HL-60 (cell line): Measurements from ENCODE around the gene FRRS1.

ENCODE experiments used
- DNase-seq, 2 experiments: peaks; one replicate each; pipeline ENCODE4 v3.0.0-alpha.2; 2010 to 2020; ENCODE audit warnings: low read depth in 1 of 2, low spot score in 1 of 2
- H3K27ac ChIP-seq: fragments of 250-450 bp; sonication (Bioruptor Pico); replicated peaks from 2 replicates; pipeline ENCODE4 v1.5.1; 2020; ENCODE audit warnings: mild to moderate bottlenecking, moderate library complexity
- H3K27me3 ChIP-seq: fragments of 250-450 bp; sonication (Bioruptor Pico); 2 replicates; pipeline ENCODE4 v1.5.1; 2021; ENCODE audit warnings: mild to moderate bottlenecking, moderate library complexity; ENCODE audit not compliant: insufficient read depth, poor library complexity, severe bottlenecking
- H3K4me3 ChIP-seq: replicated peaks from 2 replicates; pipeline ENCODE4 v1.5.1; 2011; ENCODE audit warnings: mild to moderate bottlenecking, control low read depth, low read length; ENCODE audit not compliant: insufficient read depth
- GABPA ChIP-seq: IDR thresholded peaks from 2 replicates; pipeline ENCODE4 v1.6.1; 2012; ENCODE audit warnings: low read depth
- POLR2AphosphoS5 ChIP-seq: IDR thresholded peaks from 2 replicates; pipeline ENCODE4 v1.6.1; 2012; ENCODE audit warnings: low read depth
- SPI1 ChIP-seq: IDR thresholded peaks from 2 replicates; pipeline ENCODE4 v1.6.1; 2012; ENCODE audit warnings: low read depth, mild to moderate bottlenecking, borderline replicate concordance
- TF ChIP-seq, protein P1 (sequence below): IDR thresholded peaks from 2 replicates; pipeline ENCODE4 v1.6.1; 2012; ENCODE audit warnings: low read depth; ENCODE audit not compliant: insufficient replicate concordance
- TF ChIP-seq, protein P2 (sequence below): IDR thresholded peaks from one replicate; pipeline ENCODE4 v1.5.1; 2011; ENCODE audit warnings: low read length, control low read depth, inconsistent platforms; ENCODE audit not compliant: insufficient read depth

Gene FRRS1

DNA sequence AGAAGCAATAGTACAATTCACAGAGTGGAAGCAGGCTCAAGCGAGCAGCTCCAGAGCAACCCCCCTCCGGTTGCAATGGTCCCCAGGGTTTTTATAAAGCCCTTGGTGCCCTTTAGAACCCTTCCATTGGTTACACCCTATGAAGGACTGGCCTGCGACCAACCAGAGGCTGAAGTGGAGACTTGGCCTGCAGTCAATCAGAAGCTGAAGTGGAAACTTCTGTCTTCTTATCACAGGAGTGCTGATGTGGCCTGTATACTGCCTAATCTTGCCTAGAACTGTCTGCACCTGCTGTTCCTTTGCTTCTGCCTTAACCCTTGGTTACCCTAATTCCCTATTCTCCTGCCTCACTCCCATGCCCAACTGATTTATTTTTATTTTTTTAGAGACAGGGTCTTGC lies 15.4 kb upstream of the FRRS1 start:
- Histone ChIP-seq H3K27ac (no peak overlapping the region), H3K27me3 (no peaks in the 10 kb centered on the region), H3K4me3 (no peak overlapping the region)
- TF ChIP-seq, protein P1, sequence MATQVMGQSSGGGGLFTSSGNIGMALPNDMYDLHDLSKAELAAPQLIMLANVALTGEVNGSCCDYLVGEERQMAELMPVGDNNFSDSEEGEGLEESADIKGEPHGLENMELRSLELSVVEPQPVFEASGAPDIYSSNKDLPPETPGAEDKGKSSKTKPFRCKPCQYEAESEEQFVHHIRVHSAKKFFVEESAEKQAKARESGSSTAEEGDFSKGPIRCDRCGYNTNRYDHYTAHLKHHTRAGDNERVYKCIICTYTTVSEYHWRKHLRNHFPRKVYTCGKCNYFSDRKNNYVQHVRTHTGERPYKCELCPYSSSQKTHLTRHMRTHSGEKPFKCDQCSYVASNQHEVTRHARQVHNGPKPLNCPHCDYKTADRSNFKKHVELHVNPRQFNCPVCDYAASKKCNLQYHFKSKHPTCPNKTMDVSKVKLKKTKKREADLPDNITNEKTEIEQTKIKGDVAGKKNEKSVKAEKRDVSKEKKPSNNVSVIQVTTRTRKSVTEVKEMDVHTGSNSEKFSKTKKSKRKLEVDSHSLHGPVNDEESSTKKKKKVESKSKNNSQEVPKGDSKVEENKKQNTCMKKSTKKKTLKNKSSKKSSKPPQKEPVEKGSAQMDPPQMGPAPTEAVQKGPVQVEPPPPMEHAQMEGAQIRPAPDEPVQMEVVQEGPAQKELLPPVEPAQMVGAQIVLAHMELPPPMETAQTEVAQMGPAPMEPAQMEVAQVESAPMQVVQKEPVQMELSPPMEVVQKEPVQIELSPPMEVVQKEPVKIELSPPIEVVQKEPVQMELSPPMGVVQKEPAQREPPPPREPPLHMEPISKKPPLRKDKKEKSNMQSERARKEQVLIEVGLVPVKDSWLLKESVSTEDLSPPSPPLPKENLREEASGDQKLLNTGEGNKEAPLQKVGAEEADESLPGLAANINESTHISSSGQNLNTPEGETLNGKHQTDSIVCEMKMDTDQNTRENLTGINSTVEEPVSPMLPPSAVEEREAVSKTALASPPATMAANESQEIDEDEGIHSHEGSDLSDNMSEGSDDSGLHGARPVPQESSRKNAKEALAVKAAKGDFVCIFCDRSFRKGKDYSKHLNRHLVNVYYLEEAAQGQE = no peak
- no peak for TF ChIP-seq GABPA
- no peak for TF ChIP-seq SPI1
- TF ChIP-seq, protein P2, sequence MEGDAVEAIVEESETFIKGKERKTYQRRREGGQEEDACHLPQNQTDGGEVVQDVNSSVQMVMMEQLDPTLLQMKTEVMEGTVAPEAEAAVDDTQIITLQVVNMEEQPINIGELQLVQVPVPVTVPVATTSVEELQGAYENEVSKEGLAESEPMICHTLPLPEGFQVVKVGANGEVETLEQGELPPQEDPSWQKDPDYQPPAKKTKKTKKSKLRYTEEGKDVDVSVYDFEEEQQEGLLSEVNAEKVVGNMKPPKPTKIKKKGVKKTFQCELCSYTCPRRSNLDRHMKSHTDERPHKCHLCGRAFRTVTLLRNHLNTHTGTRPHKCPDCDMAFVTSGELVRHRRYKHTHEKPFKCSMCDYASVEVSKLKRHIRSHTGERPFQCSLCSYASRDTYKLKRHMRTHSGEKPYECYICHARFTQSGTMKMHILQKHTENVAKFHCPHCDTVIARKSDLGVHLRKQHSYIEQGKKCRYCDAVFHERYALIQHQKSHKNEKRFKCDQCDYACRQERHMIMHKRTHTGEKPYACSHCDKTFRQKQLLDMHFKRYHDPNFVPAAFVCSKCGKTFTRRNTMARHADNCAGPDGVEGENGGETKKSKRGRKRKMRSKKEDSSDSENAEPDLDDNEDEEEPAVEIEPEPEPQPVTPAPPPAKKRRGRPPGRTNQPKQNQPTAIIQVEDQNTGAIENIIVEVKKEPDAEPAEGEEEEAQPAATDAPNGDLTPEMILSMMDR = no peak
- no peak for TF ChIP-seq POLR2AphosphoS5
- DNase-seq = no peak

- DNase-seq = no peak
- H3K27ac ChIP-seq = no peak overlapping the region
- TF ChIP-seq, protein P2 = no peak
- no peaks in the 10 kb centered on the region for H3K27me3 ChIP-seq
- no peak overlapping the region for H3K4me3 ChIP-seq
These were observed 11.3 kb upstream of the FRRS1 start for GRCh38 chr1:99777752-99778151.

DNA sequence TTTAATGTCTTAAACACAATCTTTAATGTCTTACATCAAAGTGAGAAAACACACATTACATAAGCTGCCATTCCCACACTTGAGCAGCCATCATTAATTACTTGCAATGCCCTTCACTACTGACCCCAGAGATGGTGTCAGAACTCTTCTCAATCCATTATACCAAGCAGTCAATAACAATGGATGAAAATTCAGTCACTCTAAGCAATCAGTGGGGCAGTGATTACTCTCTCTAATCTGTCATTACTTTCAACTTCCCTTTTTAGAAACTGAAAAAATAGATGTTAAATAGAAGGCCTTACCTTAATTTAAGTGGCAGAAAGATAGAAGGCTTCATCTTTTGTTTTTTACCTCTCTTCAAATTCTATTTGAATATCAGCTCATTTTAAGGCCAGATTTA lies 9.7 kb upstream of the FRRS1 start:
- H3K27ac ChIP-seq = no peak overlapping the region
- DNase-seq = no peak
- H3K27me3 ChIP-seq = no peaks in the 10 kb centered on the region
- no peak for TF ChIP-seq POLR2AphosphoS5
- TF ChIP-seq, protein P2 = no peak
- TF ChIP-seq SPI1 = no peak
- TF ChIP-seq GABPA = no peak
- TF ChIP-seq, protein P1 = no peak
- no peak overlapping the region for H3K4me3 ChIP-seq

DNA sequence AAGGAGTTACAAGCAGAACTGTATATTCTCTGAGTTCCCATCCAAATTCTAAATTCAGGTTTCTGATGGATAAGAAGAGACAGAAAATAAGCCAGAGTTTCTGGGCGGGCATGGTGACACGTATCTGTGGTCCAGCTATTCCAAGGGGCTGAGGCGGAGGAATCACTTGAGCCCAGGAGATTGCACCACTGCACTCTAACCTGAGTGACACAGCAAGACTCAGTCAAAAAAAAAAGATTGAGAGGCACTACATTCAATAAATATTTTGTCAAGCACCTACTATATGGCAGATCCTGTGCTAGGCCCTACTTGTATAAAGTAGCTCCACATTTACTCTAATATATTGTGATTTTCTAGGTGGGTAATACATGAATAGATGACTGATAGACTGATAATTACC lies 6.4 kb upstream of the FRRS1 start:
- TF ChIP-seq, protein P1 = no peak
- TF ChIP-seq POLR2AphosphoS5 (no peak), SPI1 (no peak)
- TF ChIP-seq, protein P2 = no peak
- no peak for DNase-seq
- no peak overlapping the region for H3K27ac ChIP-seq
- no peak overlapping the region for H3K4me3 ChIP-seq
- H3K27me3 ChIP-seq = no peaks in the 10 kb centered on the region
